T-cell (primary cell): Measurements from ENCODE around the gene ZNF511. TPM values are rescaled to one million over a fixed set of nuclear protein-coding genes. Genes with fewer than 3 reads are reported as not detected.

Source experiments
- ATAC-seq, 4 experiments: fragments of 200-7000 bp in 3 of 4; fragments of 150-1000 bp in 1 of 4; cut with Tn5 transposase; replicated peaks in 1 of 4; 1 replicate in 3 of 4; 2 replicates in 1 of 4; pipeline ENCODE4 v1.10.0; 2021; ENCODE audit warnings: moderate library complexity in 3 of 4, mild to moderate bottlenecking in 2 of 4, moderate number of reproducible peaks in 1 of 4
- CTCF ChIA-PET, 2 donors: fragments of 300-600 bp; sonication (Branson Sonifier 250); formaldehyde crosslinking; loops; one replicate each; lab custom pipeline; 2022; ENCODE audit warnings: antibody characterized with exemption in 2 of 2; lab: Charles Lee
- POLR2A ChIA-PET, 2 donors: fragments of 300-600 bp; sonication (Branson Sonifier 250); formaldehyde crosslinking; loops; one replicate each; lab custom pipeline; 2022; ENCODE audit warnings: antibody characterized with exemption in 2 of 2; lab: Charles Lee
- DNase-seq, 35 experiments: peaks; one replicate each; pipeline versions ENCODE4 v3.0.0 to v3.0.0-alpha.2; 2013 to 2023
- H3K27ac ChIP-seq: one replicate; pipeline ENCODE4 v1.5.1; 2013; ENCODE audit warnings: low read length
- H3K27me3 ChIP-seq, 2 experiments: replicated peaks in 1 of 2; 1 replicate in 1 of 2; 2 replicates in 1 of 2; pipeline versions ENCODE4 v1.6.1 to v1.7.0; 2013; ENCODE audit warnings: low read length in 1 of 2, mixed read lengths in 1 of 2; ENCODE audit not compliant: control insufficient read depth in 2 of 2, insufficient read depth in 2 of 2; ENCODE audit errors: extremely low read depth in 1 of 2
- H3K36me3 ChIP-seq, 2 donors: 1 replicate in 1 of 2; 2 replicates in 1 of 2; pipeline versions ENCODE4 v1.6.1 to v1.7.0; 2013; ENCODE audit warnings: low read length in 1 of 2; ENCODE audit not compliant: control insufficient read depth in 2 of 2, insufficient read depth in 1 of 2; ENCODE audit errors: extremely low read depth in 1 of 2
- H3K4me1 ChIP-seq, 2 experiments: 1 replicate in 1 of 2; 2 replicates in 1 of 2; pipeline versions ENCODE4 v1.6.1 to v1.7.0; 2013; ENCODE audit warnings: low read length in 2 of 2, mixed read lengths in 1 of 2; ENCODE audit not compliant: insufficient read depth in 2 of 2, control insufficient read depth in 1 of 2; ENCODE audit errors: extremely low read depth in 1 of 2
- H3K4me3 ChIP-seq, 2 donors: 1 replicate in 1 of 2; 2 replicates in 1 of 2; pipeline versions ENCODE4 v1.5.1 to v1.7.0; 2013; ENCODE audit warnings: mild to moderate bottlenecking in 2 of 2, low read length in 1 of 2, moderate library complexity in 1 of 2; ENCODE audit not compliant: control insufficient read depth in 1 of 2; ENCODE audit errors: extremely low read depth in 1 of 2
- H3K9me3 ChIP-seq: 2 replicates; pipeline ENCODE4 v1.7.0; 2013
- H3K27ac Mint-ChIP-seq, 2 donors: one replicate each; pipeline ENCODE4 v1.8.0; 2020 to 2021; ENCODE audit warnings: mild to moderate bottlenecking in 2 of 2, mixed read lengths in 2 of 2
- H3K27me3 Mint-ChIP-seq, 2 donors: one replicate each; pipeline ENCODE4 v1.8.0; 2021 to 2022; ENCODE audit warnings: mixed read lengths in 2 of 2
- H3K36me3 Mint-ChIP-seq: one replicate; pipeline ENCODE4 v1.8.0; 2021; ENCODE audit warnings: mixed read lengths
- H3K4me1 Mint-ChIP-seq, 3 donors: one replicate each; pipeline ENCODE4 v1.8.0; 2020 to 2022; ENCODE audit warnings: mixed read lengths in 3 of 3, mild to moderate bottlenecking in 1 of 3
- H3K4me3 Mint-ChIP-seq, 3 donors: one replicate each; pipeline ENCODE4 v1.8.0; 2020 to 2022; ENCODE audit warnings: mild to moderate bottlenecking in 3 of 3, mixed read lengths in 3 of 3, moderate library complexity in 3 of 3
- H3K9me3 Mint-ChIP-seq, 3 donors: one replicate each; pipeline ENCODE4 v1.8.0; 2020 to 2022; ENCODE audit warnings: mixed read lengths in 3 of 3
- WGBS: methylation state at CpG from one replicate; pipeline ENCODE4 v1.1.5; 2013; ENCODE audit warnings: missing lambda C conversion rate; ENCODE audit not compliant: insufficient coverage; 5-methylcytosine and 5-hydroxymethylcytosine counted together
- total RNA-seq, 35 experiments: library from RNA in 6 of 35; stranded (reverse) in 6 of 35; fragments of 120-200 nt in 1 of 35; gene quantifications; one replicate each; pipeline versions ENCODE4 v1.2.1 to v1.2.4 and lab custom pipeline; 2013 to 2026

The ZNF511 gene
- total RNA-seq, 5 donors from 2014 or later (not counting 1 experiment from before 2014, with no cell fraction given), result 35.2 to 44.7 (median 36.8) TPM

GRCh38 chr10:133280391-133281059, 28.2 kb upstream of the ZNF511 start:
- DNase-seq (no peak), ATAC-seq (no peak)
- H3K4me1 ChIP-seq, result peaks cover 4 to 46% of the 10 kb centered on the region in 2 experiments
- H3K27me3 ChIP-seq, result no peaks in the 10 kb centered on the region
- H3K9me3 Mint-ChIP-seq, result no peaks in the 10 kb centered on the region
- H3K36me3 ChIP-seq, result peaks cover 27 to 51% of the 10 kb centered on the region in 2 donors
- CTCF ChIA-PET, result interaction anchor here in 1 of 2 donors (0.6 kb wide), 1 partner anchor 1810 kb away, joined by 5 read pairs; no protein-coding TSS in a partner anchor
- 89% methylated on average over 10 of the region's 10 CpGs for WGBS
- H3K4me3 ChIP-seq, result no peak overlapping the region
- H3K4me1 Mint-ChIP-seq, result peaks cover 20 to 31% (median 30%) of the 10 kb centered on the region in 3 donors
- H3K9me3 ChIP-seq, result no peaks in the 10 kb centered on the region
- no peak overlapping the region for H3K4me3 Mint-ChIP-seq
- H3K27ac ChIP-seq, result peak overlapping the region; percentile 97
- POLR2A ChIA-PET, result no interaction called here
- H3K27me3 Mint-ChIP-seq, result no peaks in the 10 kb centered on the region
- H3K36me3 Mint-ChIP-seq, result peaks cover 23% of the 10 kb centered on the region
- no peak overlapping the region for H3K27ac Mint-ChIP-seq

GRCh38 chr10:133281084-133281483, 27.6 kb upstream of the ZNF511 start:
- peaks cover 2 to 40% of the 10 kb centered on the region in 2 experiments for H3K4me1 ChIP-seq
- Mint-ChIP-seq H3K27ac (no peak overlapping the region), H3K4me1 (peaks cover 14 to 26% (median 24%) of the 10 kb centered on the region in 3 donors), H3K27me3 (no peaks in the 10 kb centered on the region), H3K36me3 (peaks cover 29% of the 10 kb centered on the region), H3K9me3 (no peaks in the 10 kb centered on the region), H3K4me3 (no peak overlapping the region)
- H3K27ac ChIP-seq, result no peak overlapping the region
- ChIA-PET CTCF (no interaction called here), POLR2A (no interaction called here)
- H3K36me3 ChIP-seq, result peaks cover 27 to 56% of the 10 kb centered on the region in 2 donors
- 97% methylated on average over 11 of the region's 15 CpGs for WGBS
- no peak for ATAC-seq
- H3K9me3 ChIP-seq, result no peaks in the 10 kb centered on the region
- no peak for DNase-seq
- no peak overlapping the region for H3K4me3 ChIP-seq
- H3K27me3 ChIP-seq, result no peaks in the 10 kb centered on the region

GRCh38 chr10:133281628-133282372, 26.9 kb upstream of the ZNF511 start:
- no peaks in the 10 kb centered on the region for H3K27me3 ChIP-seq
- H3K27me3 Mint-ChIP-seq, result no peaks in the 10 kb centered on the region
- no peaks in the 10 kb centered on the region for H3K9me3 Mint-ChIP-seq
- ATAC-seq, result no peak
- peaks cover 27 to 63% of the 10 kb centered on the region in 2 donors for H3K36me3 ChIP-seq
- H3K4me3 Mint-ChIP-seq, result no peak overlapping the region
- ChIA-PET CTCF (no interaction called here), POLR2A (no interaction called here)
- H3K27ac ChIP-seq, result no peak overlapping the region
- WGBS, result 92% methylated on average over 27 of the region's 38 CpGs
- no peaks in the 10 kb centered on the region for H3K9me3 ChIP-seq
- H3K36me3 Mint-ChIP-seq, result peaks cover 36% of the 10 kb centered on the region
- H3K4me1 ChIP-seq, result peaks cover 2 to 34% of the 10 kb centered on the region in 2 experiments
- no peak overlapping the region for H3K4me3 ChIP-seq
- H3K27ac Mint-ChIP-seq, result no peak overlapping the region
- no peak for DNase-seq
- H3K4me1 Mint-ChIP-seq, result peaks cover 13 to 26% (median 22%) of the 10 kb centered on the region in 3 donors

GRCh38 chr10:133282846-133283390, 25.8 kb upstream of the ZNF511 start:
- ChIA-PET CTCF (no interaction called here), POLR2A (no interaction called here)
- 94% methylated on average over 19 of the region's 24 CpGs for WGBS
- H3K4me3 ChIP-seq, result no peak overlapping the region
- no peak overlapping the region for H3K27ac ChIP-seq
- Mint-ChIP-seq H3K27ac (no peak overlapping the region), H3K36me3 (peaks cover 43% of the 10 kb centered on the region), H3K4me3 (no peak overlapping the region), H3K27me3 (no peaks in the 10 kb centered on the region), H3K4me1 (peaks cover 9 to 20% (median 17%) of the 10 kb centered on the region in 3 donors), H3K9me3 (no peaks in the 10 kb centered on the region)
- no peaks in the 10 kb centered on the region for H3K9me3 ChIP-seq
- H3K4me1 ChIP-seq, result peaks cover 2 to 23% of the 10 kb centered on the region in 2 experiments
- peaks cover 27 to 66% of the 10 kb centered on the region in 2 donors for H3K36me3 ChIP-seq
- no peak for DNase-seq
- no peaks in the 10 kb centered on the region for H3K27me3 ChIP-seq
- no peak for ATAC-seq

- ChIA-PET POLR2A (no interaction called here), CTCF (no interaction called here)
- no peaks in the 10 kb centered on the region for H3K27me3 Mint-ChIP-seq
- H3K27me3 ChIP-seq, result no peaks in the 10 kb centered on the region
- H3K4me3 ChIP-seq, result no peak overlapping the region
- H3K36me3 ChIP-seq, result peaks cover 32 to 72% of the 10 kb centered on the region in 2 donors
- H3K27ac Mint-ChIP-seq, result no peak overlapping the region
- ATAC-seq (no peak), DNase-seq (no peak)
- H3K9me3 ChIP-seq, result no peaks in the 10 kb centered on the region
- H3K9me3 Mint-ChIP-seq, result no peaks in the 10 kb centered on the region
- H3K27ac ChIP-seq, result no peak overlapping the region
- H3K4me1 Mint-ChIP-seq, result peaks cover 0 to 10% (median 7%) of the 10 kb centered on the region in 3 donors
- peaks cover 0 to 13% of the 10 kb centered on the region in 2 experiments for H3K4me1 ChIP-seq
- WGBS, result 97% methylated on average over 24 of the region's 24 CpGs
- H3K36me3 Mint-ChIP-seq, result peaks cover 47% of the 10 kb centered on the region
- H3K4me3 Mint-ChIP-seq, result no peak overlapping the region
Observed at GRCh38 chr10:133283931-133284330, 24.8 kb upstream of the ZNF511 start.

GRCh38 chr10:133285217-133285616, 23.5 kb upstream of the ZNF511 start:
- H3K27ac Mint-ChIP-seq, result no peak overlapping the region
- ATAC-seq (no peak), DNase-seq (no peak)
- Histone ChIP-seq H3K27me3 (no peaks in the 10 kb centered on the region), H3K9me3 (no peaks in the 10 kb centered on the region), H3K4me1 (peaks cover 0 to under 1% of the 10 kb centered on the region in 2 experiments), H3K27ac (no peak overlapping the region), H3K4me3 (no peak overlapping the region), H3K36me3 (peaks cover 36 to 80% of the 10 kb centered on the region in 2 donors)
- no peaks in the 10 kb centered on the region for H3K4me1 Mint-ChIP-seq
- ChIA-PET CTCF (no interaction called here), POLR2A (no interaction called here)
- whole genome bisulfite sequencing, result 95% methylated on average over 33 of the region's 36 CpGs
- no peak overlapping the region for H3K4me3 Mint-ChIP-seq
- no peaks in the 10 kb centered on the region for H3K9me3 Mint-ChIP-seq
- no peaks in the 10 kb centered on the region for H3K27me3 Mint-ChIP-seq
- peaks cover 54% of the 10 kb centered on the region for H3K36me3 Mint-ChIP-seq
